Activated T-cell treated with anti-CD3 and anti-CD28 coated beads for 4 hours (primary cell): Measurements from ENCODE around the gene SMARCA2.
"Not testable (repeated sequence)": the region's sequence is repeated elsewhere in the genome, so short reads cannot be mapped to it uniquely, and the experiment has no call there.

Source experiments
- DNase-seq: peaks from one replicate; pipeline ENCODE4 v3.0.0-alpha.2; 2020

Gene SMARCA2

GRCh38 chr9:2106666-2107065 is 91.5 kb downstream of the SMARCA2 start:
- no peak for DNase-seq

DNA sequence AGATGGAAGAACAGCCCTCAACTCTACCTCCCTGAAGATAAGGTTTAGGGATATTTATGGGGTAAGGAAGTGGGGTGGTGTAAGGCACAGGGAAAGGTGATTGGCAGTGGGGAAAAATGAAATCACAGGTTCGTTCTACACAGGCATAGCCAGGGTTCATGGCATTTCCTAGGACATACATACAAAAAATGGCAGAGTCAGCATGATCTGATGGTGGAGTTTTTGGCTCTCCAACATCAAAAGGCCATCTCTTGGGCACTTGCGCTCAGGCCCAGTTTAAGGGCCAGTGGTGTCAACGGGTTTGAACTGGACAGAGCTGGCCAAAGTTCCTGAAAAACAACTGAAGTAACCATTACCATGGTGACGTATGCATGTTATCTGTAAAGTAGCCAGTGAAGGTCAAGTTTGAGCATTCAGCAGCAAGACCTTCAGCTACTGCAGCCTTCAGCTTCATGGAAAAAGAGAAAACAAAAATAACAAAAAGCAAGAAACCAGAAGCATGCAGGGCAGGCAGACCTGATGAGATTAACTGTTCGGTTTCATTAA is 92.8 kb downstream of the SMARCA2 start:
- no peak for DNase-seq

GRCh38 chr9:2109069-2109650 is 94.0 kb downstream of the SMARCA2 start:
- no peak for DNase-seq

DNA sequence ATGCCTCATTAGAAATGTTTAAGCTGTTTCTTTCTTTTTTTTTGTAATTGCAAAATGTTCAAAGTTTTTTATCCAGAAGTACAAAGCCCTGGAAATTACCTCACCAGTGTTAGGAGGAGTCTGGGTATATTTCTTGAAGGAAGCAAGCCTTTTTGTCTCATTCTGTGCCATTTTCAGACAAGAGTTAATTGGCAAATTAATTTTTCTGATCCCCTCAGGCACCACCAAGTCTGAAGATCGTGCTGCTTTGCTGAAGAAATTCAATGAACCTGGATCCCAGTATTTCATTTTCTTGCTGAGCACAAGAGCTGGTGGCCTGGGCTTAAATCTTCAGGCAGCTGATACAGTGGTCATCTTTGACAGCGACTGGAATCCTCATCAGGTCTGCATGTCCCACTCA is 94.9 kb downstream of the SMARCA2 start:
- DNase-seq: no peak

DNA sequence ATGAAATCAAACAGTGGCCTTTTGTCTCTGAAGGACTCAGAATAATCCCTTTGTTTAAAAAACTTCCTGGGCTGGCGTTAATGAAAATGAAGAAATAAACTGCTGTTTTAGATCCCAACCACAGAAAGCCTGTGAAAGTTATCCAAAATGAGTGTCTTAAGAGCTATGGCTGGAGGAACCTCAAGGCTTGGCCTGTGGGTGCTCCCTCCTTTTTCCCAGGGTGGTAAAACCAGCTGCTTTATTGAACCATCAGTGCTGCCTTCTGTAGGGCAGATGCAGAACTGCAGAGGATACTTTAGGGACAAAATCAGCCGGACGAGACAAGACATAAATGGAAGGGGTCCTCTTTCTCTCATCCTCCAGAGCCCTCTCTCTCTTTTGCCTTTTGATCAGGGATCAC is 100.9 kb downstream of the SMARCA2 start:
- DNase-seq: no peak

DNA sequence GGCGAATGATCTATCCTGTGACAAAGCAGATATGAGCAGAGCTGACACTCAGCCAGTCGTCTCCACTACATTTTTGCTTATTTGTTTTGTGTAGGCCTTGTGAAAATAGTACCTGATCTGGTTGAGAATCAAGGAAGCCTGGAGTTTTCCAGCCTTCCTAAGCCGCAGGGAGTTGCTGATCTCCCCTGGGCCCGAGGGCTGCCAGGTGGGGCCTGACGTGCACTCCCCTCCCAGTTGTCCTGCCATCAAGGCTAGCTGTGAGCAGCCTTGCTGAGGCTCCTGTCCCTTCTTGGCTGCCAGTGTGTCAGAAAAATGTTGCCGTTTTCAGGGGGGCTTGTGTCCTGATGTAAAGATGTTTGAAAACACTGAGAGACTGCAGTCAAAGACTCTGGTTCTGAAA is 102.4 kb downstream of the SMARCA2 start:
- no peak for DNase-seq

DNA sequence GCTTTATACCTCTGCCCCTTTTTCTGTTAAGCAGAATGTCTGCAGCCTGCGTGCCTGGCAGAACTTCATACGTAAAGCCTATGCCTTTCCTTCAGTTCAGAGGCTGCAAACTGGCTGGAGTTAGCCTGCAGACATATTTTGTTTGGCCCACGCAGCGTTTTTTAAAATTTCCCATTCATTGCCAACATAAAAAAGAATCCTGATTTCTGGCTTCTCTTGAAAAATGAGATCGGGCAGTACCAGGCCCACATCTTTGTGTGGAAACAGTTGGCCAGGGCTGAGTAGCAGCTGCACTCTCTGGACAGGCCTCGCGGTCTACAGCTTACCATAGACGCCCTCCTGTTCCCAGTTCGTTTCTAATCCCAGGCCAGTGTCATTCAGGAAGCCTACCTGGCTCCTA is 104.4 kb downstream of the SMARCA2 start:
- DNase-seq: no peak

GRCh38 chr9:2120926-2121689 is 106.0 kb downstream of the SMARCA2 start:
- DNase-seq: no peak

DNA sequence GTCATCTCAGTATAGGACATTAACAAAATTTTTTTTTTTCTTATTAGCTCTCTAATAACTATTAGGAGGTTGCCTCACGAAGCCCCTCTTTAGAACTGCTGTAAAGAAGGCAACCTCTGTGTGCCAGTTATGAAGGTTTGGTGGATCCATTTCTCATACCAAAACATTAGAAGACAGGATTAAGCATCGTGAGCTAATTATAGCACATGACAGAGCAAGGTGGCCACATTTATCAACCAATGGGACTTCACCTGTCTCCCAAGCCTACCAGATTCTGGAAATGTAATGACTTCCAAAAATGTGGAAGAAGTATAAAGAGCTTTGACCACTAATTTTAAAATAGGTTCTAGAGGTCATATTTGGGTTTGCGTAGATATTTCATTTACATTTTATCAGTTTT is 107.2 kb downstream of the SMARCA2 start:
- DNase-seq: no peak

DNA sequence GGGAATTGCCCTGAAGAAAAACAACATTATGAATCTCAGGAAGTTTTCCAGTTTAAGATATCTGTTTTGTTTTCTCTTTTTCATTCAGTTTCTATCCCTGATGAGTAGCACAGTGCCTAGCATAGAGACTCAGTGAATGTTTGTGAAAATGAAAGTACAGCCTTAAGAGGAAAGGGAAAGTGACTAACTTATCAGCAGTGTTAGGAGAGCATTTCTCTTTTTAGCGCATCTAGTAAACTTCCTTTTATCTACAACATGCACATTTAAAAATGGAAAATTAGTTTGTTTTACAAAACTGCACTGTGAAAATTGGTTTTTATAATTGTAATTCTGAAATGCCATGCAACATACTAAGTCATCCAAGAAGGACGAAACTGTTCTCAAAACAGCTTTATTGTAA is 110.8 kb downstream of the SMARCA2 start:
- no peak for DNase-seq

GRCh38 chr9:2126331-2126803 is 111.2 kb downstream of the SMARCA2 start:
- no peak for DNase-seq

DNA sequence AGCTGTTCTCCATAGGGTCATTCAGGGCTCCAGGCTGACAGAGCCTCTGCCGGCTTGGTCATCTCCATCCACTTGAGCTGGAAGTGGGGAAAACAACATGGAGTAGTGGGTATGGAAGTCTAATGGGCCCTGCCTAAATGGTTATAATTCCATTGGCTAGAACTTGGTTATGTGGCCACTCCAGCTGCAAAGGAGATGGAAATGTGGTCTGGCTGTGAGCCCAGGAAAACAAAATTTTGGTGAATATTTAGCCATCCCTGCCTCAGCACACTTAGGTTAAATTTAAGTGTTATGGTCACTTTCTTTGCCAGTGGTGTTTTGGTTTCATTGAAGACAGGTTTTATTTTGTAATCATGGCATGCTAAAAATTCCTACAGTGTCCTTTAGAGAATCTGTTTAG is 112.3 kb downstream of the SMARCA2 start:
- DNase-seq: no peak

DNA sequence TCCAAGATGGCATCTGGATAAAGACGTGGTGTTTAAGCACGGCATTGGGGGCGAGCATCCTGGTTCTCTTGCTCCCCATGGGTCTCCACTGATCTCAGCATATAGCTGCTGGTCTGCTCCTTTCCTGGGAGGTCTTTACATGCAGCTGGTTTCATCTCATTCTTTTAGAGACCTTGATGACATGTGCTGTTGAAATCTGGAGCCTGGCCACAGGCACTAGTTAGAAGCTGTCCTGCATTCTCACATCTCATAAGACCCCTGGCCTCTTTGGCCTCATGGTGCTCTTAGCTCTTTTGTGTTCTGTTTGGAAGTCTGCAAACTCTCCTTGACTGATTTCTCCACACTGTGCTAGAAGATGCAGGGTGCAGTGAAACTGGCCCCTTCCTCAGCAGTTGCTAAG is 113.0 kb downstream of the SMARCA2 start:
- no peak for DNase-seq

DNA sequence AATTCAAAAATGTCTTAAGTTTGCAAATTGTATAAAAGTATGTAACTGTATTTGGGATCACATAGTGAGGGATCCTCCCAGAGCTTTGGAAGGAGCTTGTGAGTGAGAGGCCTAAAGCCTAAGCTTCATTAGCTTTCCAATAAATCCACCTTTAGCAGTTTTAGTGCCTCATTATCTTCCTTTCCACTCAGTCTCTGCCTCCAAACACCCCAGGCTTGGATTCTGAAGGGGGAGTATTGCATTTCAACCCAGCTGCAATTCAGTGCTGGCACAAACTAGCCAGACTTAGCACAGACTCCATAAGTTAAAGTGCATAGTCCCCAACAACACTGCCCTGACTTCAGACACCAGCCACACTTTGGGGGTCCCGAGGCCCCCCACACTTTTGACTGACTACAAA is 113.5 kb downstream of the SMARCA2 start:
- DNase-seq: no peak

DNA sequence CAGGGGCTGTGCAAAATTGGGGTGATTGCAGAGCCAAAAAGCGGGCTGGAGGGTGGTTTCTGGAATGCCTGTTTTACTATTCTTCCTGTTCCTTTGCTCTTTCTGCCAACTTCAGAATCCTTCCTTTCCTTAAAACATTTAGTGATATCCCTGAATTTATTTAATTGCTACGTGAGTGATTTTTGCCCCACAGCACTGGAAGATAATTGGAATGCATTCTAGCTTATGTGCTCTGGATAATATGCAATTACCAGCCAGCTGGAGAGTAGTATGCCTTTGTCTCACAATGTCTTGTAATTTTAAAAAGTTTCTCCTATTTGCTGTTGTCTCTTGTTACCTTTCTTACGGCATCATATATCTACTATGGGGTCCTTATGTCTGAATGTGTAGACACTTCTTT is 115.8 kb downstream of the SMARCA2 start:
- no peak for DNase-seq

DNA sequence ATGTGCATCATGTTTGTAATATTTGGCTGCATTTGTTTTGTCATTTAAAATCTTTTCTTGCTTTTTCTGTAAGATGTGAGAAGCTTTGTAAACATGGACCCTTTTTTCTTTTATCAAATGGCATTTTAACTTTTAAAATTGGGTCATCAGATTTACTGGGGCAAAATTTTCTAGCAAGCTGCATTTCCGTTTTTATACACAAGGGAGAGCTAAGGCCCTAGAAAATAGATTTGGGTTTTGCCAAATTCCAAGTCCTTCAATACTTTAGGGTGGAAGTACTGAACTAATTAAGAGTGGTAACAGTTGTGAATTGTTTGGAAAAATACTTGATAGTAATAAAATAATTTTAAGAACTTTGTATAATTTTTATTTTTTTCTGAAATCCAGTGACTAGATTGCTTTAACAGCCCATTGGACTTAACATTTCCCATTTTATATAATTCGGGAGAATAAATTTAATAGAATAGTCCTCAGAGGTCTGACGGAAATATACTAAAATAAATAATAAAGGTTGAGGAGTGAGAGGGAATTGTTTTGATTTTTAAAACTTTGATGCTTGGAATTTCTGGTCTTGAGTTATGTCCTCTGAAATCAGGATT is 117.4 kb downstream of the SMARCA2 start:
- no peak for DNase-seq

DNA sequence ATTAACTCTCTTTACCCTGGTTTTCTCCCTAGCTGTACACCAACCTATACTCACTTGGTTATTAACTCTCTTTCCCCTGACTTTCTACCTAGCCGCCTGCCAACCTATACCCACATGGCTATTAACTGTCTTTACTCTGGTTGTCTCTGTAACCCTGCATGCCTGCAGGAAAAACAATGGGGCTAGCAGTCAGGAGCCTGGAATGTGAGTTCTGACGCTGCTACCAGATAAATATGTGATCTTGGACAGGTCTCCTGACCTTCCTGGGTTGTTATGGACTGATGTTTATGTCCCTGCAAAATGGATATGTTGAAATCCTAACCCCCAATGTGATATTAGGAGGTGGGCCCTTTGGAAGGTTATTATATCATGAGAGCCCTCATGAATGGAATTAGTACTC is 119.2 kb downstream of the SMARCA2 start:
- no peak for DNase-seq

DNA sequence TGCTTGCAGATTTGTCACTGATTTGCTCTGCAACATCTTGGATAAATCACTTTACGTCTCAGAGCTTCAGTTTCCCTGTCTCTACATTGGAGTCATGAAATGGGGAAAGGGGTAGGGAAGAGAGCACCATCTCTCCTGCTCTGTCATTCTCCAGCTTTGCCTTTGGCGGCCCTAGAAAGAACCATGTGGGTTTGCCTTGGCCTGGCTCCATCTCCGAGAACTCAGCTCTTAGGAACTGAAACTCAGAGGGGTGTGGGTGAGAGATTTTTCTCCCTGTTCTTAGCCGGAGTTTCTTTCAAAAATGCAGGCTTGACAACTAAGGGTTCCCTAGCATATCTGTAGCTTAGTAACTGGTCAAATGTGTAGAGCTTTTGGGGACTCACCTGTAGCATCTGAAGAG is 123.5 kb downstream of the SMARCA2 start:
- no peak for DNase-seq

GRCh38 chr9:2140600-2141223 is 125.6 kb downstream of the SMARCA2 start:
- DNase-seq: no peak

DNA sequence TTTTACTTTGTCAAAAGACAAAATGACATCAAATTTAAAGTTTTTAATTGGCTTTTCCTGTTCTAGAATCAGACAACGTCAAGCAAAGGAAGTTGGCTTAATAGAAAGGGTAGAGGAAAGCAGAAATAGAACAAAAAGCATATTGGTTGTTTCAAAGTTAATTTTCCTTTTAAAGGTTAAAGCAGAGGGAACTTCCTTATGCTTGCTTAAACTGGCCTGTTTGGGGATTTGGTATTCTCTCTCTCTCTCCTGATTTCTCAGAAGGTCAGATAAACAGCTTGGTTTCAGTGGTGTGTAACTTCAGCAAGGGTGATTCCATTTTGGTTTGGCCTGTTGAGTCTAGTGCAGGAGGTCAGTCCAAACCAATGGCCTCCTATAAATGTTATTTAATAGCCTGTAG is 127.1 kb downstream of the SMARCA2 start:
- no peak for DNase-seq

- no peak for DNase-seq
Observed at GRCh38 chr9:2144619-2145018, 129.5 kb downstream of the SMARCA2 start.

DNA sequence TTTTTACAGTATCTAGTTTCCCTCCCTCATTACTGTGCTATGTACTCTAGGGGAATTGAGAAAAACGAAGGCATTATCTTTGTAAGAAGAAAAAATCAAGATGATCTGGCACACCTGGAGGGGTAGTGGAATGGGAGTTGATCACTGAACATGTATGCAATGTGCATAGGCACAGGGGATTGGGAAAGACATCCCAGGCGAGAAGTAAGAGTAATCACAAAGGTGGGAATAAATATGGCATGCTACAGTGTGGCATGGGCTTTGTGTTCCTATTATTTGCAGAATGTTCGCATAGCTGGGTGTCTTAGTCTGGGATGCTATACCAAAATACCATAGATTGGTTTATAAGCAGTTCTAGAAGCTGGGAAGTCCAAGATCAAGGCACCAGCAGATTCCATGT is 130.6 kb downstream of the SMARCA2 start:
- DNase-seq: no peak

GRCh38 chr9:2146700-2147099 is 131.6 kb downstream of the SMARCA2 start:
- not testable (repeated sequence) for DNase-seq

- no peak for DNase-seq
Observed at GRCh38 chr9:2150338-2150737, 135.2 kb downstream of the SMARCA2 start.
